ENCODE results near the gene CHD2. TPM values are rescaled to one million over a fixed set of nuclear protein-coding genes. Genes with fewer than 3 reads are reported as not detected.

CHD2 gene
- total RNA-seq, 1 experiment from 2014 or later, result 129 TPM

DNA sequence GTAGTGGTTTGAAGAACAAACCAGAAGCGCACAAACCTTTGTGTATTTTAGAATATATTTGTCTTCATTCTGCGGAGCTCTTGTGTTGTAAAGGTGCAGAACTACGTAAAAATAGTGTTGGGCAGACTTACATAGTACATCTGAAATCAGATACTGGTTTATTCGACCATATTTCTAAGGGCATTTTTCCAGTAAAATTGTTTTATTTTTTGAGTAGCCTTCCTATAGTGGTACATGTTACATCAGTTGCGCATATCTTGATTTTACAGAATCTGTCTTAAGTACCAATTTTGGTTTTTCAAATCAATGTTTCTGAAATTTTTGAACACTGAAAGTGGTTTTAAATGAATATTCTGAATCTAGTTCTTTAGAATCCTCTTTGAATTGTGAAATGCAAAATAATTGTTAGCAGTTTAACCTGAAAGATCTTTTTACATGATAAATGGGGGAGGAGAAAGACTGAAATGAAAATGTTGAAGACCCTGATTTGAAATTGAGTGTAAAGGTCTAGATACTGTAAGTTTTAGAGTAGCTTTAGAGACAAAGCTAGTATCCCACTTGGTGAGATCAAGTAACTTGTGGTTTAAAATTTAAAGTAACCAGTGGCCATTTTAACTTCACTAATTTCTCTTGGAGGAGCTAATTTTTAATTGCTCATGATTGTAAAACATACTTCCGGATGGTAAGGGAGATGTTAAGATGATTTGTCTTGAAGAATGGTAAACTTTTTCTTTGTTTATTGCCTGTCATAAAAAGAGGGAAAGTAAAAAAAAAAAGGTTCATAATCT lies 15.5 kb upstream of the CHD2 start:
- Mint-ChIP-seq H3K27ac (ENCODE audit: low read depth, unreplicated experiment) (peak overlapping the region; percentile 98), H3K27me3 (ENCODE audit: insufficient read depth, unreplicated experiment) (no peaks in the 10 kb centered on the region), H3K4me1 (ENCODE audit: insufficient read depth, unreplicated experiment) (peaks cover 29% of the 10 kb centered on the region), H3K4me3 (ENCODE audit: unreplicated experiment) (peak overlapping the region; percentile 87), H3K36me3 (ENCODE audit: insufficient read depth, unreplicated experiment) (peaks cover 70% of the 10 kb centered on the region), H3K9me3 (ENCODE audit: unreplicated experiment) (no peaks in the 10 kb centered on the region)
- ChIA-PET POLR2A (interaction anchor here (0.9 to 19.2 kb wide), 12 partner anchors 10 to 1950 kb away, joined by 3 to 1025 read pairs (median 176); partner anchors contain the start of genes CHD2, MCTP2 and UNC45A), CTCF (interaction anchor here (0.7 to 1.1 kb wide), 2 partner anchors 18 to 77 kb away, joined by 3 to 4 read pairs; no protein-coding TSS in a partner anchor)
- TF ChIP-seq, protein P1, sequence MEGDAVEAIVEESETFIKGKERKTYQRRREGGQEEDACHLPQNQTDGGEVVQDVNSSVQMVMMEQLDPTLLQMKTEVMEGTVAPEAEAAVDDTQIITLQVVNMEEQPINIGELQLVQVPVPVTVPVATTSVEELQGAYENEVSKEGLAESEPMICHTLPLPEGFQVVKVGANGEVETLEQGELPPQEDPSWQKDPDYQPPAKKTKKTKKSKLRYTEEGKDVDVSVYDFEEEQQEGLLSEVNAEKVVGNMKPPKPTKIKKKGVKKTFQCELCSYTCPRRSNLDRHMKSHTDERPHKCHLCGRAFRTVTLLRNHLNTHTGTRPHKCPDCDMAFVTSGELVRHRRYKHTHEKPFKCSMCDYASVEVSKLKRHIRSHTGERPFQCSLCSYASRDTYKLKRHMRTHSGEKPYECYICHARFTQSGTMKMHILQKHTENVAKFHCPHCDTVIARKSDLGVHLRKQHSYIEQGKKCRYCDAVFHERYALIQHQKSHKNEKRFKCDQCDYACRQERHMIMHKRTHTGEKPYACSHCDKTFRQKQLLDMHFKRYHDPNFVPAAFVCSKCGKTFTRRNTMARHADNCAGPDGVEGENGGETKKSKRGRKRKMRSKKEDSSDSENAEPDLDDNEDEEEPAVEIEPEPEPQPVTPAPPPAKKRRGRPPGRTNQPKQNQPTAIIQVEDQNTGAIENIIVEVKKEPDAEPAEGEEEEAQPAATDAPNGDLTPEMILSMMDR (IDR thresholded peaks at IDR 0.05; ENCODE audit: unreplicated experiment), result no peak
- peak; percentile 30 for DNase-seq (ENCODE audit: unreplicated experiment)
- no TSS peak for BruUV-seq (replicated peaks)
- intact Hi-C loops (cut with micrococcal nuclease), result loop anchor here (1.0 kb wide), 1 partner anchor 74 kb away; no protein-coding TSS in a partner anchor

DNA sequence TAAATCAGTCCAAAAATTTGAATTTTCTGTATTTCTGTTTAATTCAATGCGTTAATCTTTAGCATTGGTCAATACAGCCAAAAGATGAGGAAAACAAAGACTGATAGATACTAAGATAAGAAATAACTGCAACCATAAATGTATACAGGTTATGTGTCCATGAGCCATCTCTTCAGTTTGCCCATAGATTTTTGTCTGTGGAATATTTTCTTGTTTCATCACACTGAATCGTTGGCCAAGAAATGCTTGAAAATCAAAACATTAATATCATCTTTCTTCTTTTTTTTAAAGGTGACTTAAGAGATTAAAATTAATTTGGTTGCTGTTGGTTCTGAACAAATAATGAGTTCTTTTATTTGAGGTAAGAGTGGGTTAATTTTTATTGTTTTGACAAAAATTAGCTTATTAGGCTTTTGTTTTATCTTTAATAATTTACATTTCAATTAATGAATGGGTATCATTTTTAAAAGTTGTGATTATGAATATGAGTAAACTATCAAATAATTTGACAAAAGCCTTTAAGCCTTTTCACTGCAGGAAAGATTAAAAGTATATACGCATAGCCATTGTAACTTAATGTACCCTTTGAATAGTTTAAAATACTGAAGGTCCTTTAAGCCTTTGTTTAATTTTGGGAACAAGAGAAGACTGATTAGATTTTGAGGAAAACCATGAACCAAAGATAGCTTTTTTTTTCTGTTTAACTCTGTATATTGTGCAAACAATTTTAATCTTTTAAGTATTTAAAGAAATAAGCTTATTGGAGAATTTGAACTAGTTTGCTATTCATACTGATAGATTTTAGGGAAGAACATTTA lies 14.7 kb upstream of the CHD2 start:
- Mint-ChIP-seq H3K4me3 (ENCODE audit: unreplicated experiment) (peak overlapping the region; percentile 87), H3K27ac (ENCODE audit: low read depth, unreplicated experiment) (peak overlapping the region; percentile 98), H3K9me3 (ENCODE audit: unreplicated experiment) (no peaks in the 10 kb centered on the region), H3K36me3 (ENCODE audit: insufficient read depth, unreplicated experiment) (peaks cover 78% of the 10 kb centered on the region), H3K27me3 (ENCODE audit: insufficient read depth, unreplicated experiment) (no peaks in the 10 kb centered on the region), H3K4me1 (ENCODE audit: insufficient read depth, unreplicated experiment) (peaks cover 27% of the 10 kb centered on the region)
- intact Hi-C loops (cut with micrococcal nuclease), result loop anchor here (1.0 to 2.0 kb wide), 2 partner anchors 19 to 75 kb away; no protein-coding TSS in a partner anchor
- no TSS peak for BruUV-seq (replicated peaks)
- TF ChIP-seq, protein P1 (IDR thresholded peaks at IDR 0.05; ENCODE audit: unreplicated experiment), result no peak
- ChIA-PET POLR2A (interaction anchor here (0.7 to 19.2 kb wide), 14 partner anchors 10 to 1951 kb away, joined by 3 to 1025 read pairs (median 72); partner anchors contain the start of genes CHD2, MCTP2 and UNC45A), CTCF (interaction anchor here (0.6 to 1.1 kb wide), 6 partner anchors 15 to 78 kb away, joined by 3 to 4 read pairs (median 3); partner anchors contain the start of gene CHD2)
- DNase-seq (ENCODE audit: unreplicated experiment), result peak; percentile 33

DNA sequence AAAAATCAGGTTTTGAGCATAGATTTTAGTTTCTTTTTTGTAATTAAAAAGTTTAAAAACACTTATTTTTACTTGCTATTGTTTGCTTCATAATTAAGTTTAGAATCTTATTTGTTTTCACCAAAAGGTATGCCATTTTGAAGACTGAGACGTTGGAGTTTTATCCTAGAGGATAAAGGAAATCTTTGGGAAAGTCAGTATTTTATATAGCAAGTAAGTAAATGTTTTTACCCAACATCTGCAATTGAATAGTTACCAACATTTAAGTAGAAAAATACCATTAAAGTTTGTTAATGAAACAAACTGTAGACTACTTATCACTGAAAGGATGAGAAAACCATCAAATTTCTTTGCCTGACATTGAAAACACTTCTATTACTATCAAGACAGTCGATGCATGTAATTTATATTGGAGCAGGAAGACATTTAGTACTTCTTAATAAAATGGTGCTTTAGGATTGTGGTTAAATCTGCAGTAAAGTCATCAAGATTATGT lies 14.0 kb upstream of the CHD2 start:
- intact Hi-C loops (cut with micrococcal nuclease), result loop anchor here (2.0 kb wide), 1 partner anchor 19 kb away; no protein-coding TSS in a partner anchor
- H3K4me1 Mint-ChIP-seq (ENCODE audit: insufficient read depth, unreplicated experiment), result peaks cover 20% of the 10 kb centered on the region
- H3K27ac Mint-ChIP-seq (ENCODE audit: low read depth, unreplicated experiment), result peak overlapping the region; percentile 98
- peaks cover 85% of the 10 kb centered on the region for H3K36me3 Mint-ChIP-seq (ENCODE audit: insufficient read depth, unreplicated experiment)
- DNase-seq (ENCODE audit: unreplicated experiment), result peak; percentile 22
- H3K4me3 Mint-ChIP-seq (ENCODE audit: unreplicated experiment), result peak overlapping the region; percentile 87
- CTCF ChIA-PET, result interaction anchor here (0.6 to 1.1 kb wide), 4 partner anchors 14 to 78 kb away, joined by 3 read pairs; partner anchors contain the start of gene CHD2
- H3K27me3 Mint-ChIP-seq (ENCODE audit: insufficient read depth, unreplicated experiment), result no peaks in the 10 kb centered on the region
- H3K9me3 Mint-ChIP-seq (ENCODE audit: unreplicated experiment), result no peaks in the 10 kb centered on the region
- POLR2A ChIA-PET, result interaction anchor here (0.7 to 19.2 kb wide), 14 partner anchors 9 to 1951 kb away, joined by 3 to 1025 read pairs (median 85); partner anchors contain the start of genes CHD2, MCTP2 and UNC45A
- TF ChIP-seq, protein P1 (IDR thresholded peaks at IDR 0.05; ENCODE audit: unreplicated experiment), result no peak
- no TSS peak for BruUV-seq (replicated peaks)

Data from MCF 10A (cell line).